Muscle layer of duodenum (tissue), 2 donors: ENCODE data around the gene MEIS1.

ENCODE experiments used
- H3K27ac ChIP-seq: one replicate; pipeline ENCODE4 v1.7.0; 2013; ENCODE audit warnings: mild to moderate bottlenecking, low read length
- H3K27me3 ChIP-seq: one replicate; pipeline ENCODE4 v1.7.0; 2013; ENCODE audit warnings: low read depth, mild to moderate bottlenecking, control low read depth, low read length
- H3K36me3 ChIP-seq, 2 donors: one replicate each; pipeline ENCODE4 v1.7.0; 2013; ENCODE audit warnings: low read length in 2 of 2, control low read depth in 1 of 2, mild to moderate bottlenecking in 1 of 2; ENCODE audit not compliant: insufficient read depth in 2 of 2, control insufficient read depth in 1 of 2
- H3K4me1 ChIP-seq, 2 donors: one replicate each; pipeline ENCODE4 v1.7.0; 2013; ENCODE audit warnings: low read length in 2 of 2, mild to moderate bottlenecking in 2 of 2, control low read depth in 1 of 2, moderate library complexity in 1 of 2; ENCODE audit not compliant: insufficient read depth in 2 of 2, control insufficient read depth in 1 of 2
- H3K4me3 ChIP-seq, 2 donors: one replicate each; pipeline ENCODE4 v1.7.0; 2013; ENCODE audit warnings: low read length in 2 of 2, low read depth in 1 of 2, mild to moderate bottlenecking in 1 of 2
- H3K9me3 ChIP-seq, 2 donors: one replicate each; pipeline ENCODE4 v1.7.0; 2013; ENCODE audit warnings: low read length in 2 of 2, control low read depth in 1 of 2, mild to moderate bottlenecking in 1 of 2; ENCODE audit not compliant: control insufficient read depth in 1 of 2
- donor health status: healthy.

The MEIS1 gene

GRCh38 chr2:66461664-66462500, 27.0 kb downstream of the MEIS1 start:
- H3K27me3 ChIP-seq = no peaks in the 10 kb centered on the region
- H3K27ac ChIP-seq = peak overlapping the region; percentile 16
- no peak overlapping the region for H3K4me3 ChIP-seq
- no peaks in the 10 kb centered on the region for H3K9me3 ChIP-seq
- peaks cover 6 to 9% of the 10 kb centered on the region in 2 donors for H3K36me3 ChIP-seq
- H3K4me1 ChIP-seq = peaks cover 12 to 81% of the 10 kb centered on the region in 2 donors

DNA sequence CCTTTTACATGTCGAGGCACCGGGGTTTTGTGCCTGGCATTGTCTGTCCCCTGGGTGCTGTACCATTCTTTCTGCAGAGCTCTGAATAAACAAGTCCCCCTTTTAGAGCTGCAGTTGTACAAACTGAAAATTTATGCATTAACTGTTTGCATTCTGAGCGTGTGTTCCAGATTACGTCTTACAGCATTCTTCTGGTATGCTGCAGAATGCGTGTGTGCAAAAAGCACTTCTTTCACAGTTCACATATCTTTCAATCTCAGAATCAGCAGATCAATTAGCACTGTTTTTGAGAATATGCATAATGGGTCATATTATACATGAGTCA, 27.5 kb downstream of the MEIS1 start:
- Histone ChIP-seq H3K4me1 (peaks cover 12 to 78% of the 10 kb centered on the region in 2 donors), H3K9me3 (no peaks in the 10 kb centered on the region), H3K27me3 (no peaks in the 10 kb centered on the region), H3K27ac (no peak overlapping the region), H3K4me3 (no peak overlapping the region), H3K36me3 (peaks cover 3 to 6% of the 10 kb centered on the region in 2 donors)

GRCh38 chr2:66463206-66463755, 28.4 kb downstream of the MEIS1 start:
- no peaks in the 10 kb centered on the region for H3K27me3 ChIP-seq
- peaks cover 12 to 78% of the 10 kb centered on the region in 2 donors for H3K4me1 ChIP-seq
- no peak overlapping the region for H3K27ac ChIP-seq
- no peak overlapping the region for H3K4me3 ChIP-seq
- no peaks in the 10 kb centered on the region for H3K9me3 ChIP-seq
- no peaks in the 10 kb centered on the region for H3K36me3 ChIP-seq

DNA sequence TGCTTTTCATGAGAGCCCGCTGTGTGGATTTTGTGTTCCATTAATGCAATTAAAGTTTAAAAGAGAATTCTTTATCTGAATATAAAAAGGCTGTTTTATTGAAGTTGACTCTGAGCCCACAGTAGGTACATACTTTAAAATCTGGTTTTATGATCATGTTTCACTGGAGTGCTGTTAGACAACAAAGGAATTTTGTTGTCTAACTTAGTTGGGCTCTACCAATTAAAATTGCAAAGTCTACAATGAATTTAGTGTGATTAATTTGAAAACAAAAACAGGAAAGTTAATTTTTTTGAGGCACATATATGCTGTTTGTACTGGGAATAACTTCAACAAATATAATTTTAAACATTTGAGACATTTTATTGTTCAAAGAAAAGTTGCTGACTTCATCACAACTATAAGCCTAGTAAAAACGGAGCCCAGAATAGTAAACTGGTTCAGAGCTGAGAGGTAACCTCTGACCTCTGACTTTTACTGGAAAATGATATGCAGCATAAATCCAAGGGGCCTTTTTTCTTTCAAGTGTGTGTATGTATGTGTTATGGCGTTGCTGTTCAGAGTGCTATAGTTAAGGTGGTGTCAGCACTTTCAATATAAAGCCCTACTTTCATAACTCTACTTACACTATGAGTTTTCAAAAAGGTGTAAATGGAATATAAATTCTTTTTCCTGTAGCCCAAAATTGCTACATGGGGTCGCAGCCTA, 30.2 kb downstream of the MEIS1 start:
- Histone ChIP-seq H3K4me1 (peaks cover 15 to 79% of the 10 kb centered on the region in 2 donors), H3K27ac (peak overlapping the region; percentile 17), H3K4me3 (no peak overlapping the region), H3K27me3 (no peaks in the 10 kb centered on the region), H3K9me3 (no peaks in the 10 kb centered on the region), H3K36me3 (no peaks in the 10 kb centered on the region)

- no peak overlapping the region for H3K27ac ChIP-seq
- peaks cover 20 to 76% of the 10 kb centered on the region in 2 donors for H3K4me1 ChIP-seq
- no peaks in the 10 kb centered on the region for H3K27me3 ChIP-seq
- H3K9me3 ChIP-seq = no peaks in the 10 kb centered on the region
- no peak overlapping the region for H3K4me3 ChIP-seq
- no peaks in the 10 kb centered on the region for H3K36me3 ChIP-seq
Measured at GRCh38 chr2:66466433-66466832, 31.5 kb downstream of the MEIS1 start.

DNA sequence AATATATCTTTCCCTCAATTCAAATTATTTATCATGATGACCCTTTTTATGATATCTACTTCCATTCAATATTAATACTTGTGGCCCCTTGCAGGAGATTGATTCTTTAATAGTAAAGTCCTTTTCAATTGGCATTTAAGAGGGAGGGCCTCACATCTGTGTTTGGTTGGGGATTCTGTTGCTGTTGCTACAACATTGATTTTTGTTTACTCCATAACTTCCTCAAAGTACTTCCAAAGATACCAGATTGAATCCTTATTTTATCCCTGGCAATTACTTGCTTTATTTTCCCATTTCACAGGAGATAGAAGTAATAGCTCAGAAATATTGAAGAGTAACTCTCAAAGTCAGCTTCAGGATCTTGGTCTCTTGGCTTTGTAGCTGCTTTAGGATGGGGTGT, 32.8 kb downstream of the MEIS1 start:
- no peaks in the 10 kb centered on the region for H3K27me3 ChIP-seq
- no peaks in the 10 kb centered on the region for H3K36me3 ChIP-seq
- no peak overlapping the region for H3K27ac ChIP-seq
- H3K9me3 ChIP-seq = no peaks in the 10 kb centered on the region
- peak overlapping the region in 1 of 2 donors; percentile 9 for H3K4me3 ChIP-seq
- peaks cover 14 to 71% of the 10 kb centered on the region in 2 donors for H3K4me1 ChIP-seq

- peaks cover 14 to 59% of the 10 kb centered on the region in 2 donors for H3K4me1 ChIP-seq
- no peaks in the 10 kb centered on the region for H3K36me3 ChIP-seq
Measured at GRCh38 chr2:66469214-66469902, 34.4 kb downstream of the MEIS1 start.

GRCh38 chr2:66470199-66470598, 35.3 kb downstream of the MEIS1 start:
- Histone ChIP-seq H3K4me1 (peaks cover 14 to 54% of the 10 kb centered on the region in 2 donors), H3K27me3 (no peaks in the 10 kb centered on the region), H3K36me3 (no peaks in the 10 kb centered on the region), H3K27ac (peak overlapping the region; percentile 6), H3K9me3 (no peaks in the 10 kb centered on the region), H3K4me3 (no peak overlapping the region)

More at GRCh38 chr2:66469214-66469902, 34.4 kb downstream of the MEIS1 start:
- no peak overlapping the region for H3K4me3 ChIP-seq
- H3K27ac ChIP-seq = no peak overlapping the region
- no peaks in the 10 kb centered on the region for H3K27me3 ChIP-seq
- no peaks in the 10 kb centered on the region for H3K9me3 ChIP-seq

- Histone ChIP-seq H3K27ac (no peak overlapping the region), H3K27me3 (no peaks in the 10 kb centered on the region), H3K4me3 (no peak overlapping the region), H3K9me3 (no peaks in the 10 kb centered on the region), H3K36me3 (peaks cover 0 to 4% of the 10 kb centered on the region in 2 donors), H3K4me1 (peaks cover 8 to 60% of the 10 kb centered on the region in 2 donors)
Measured at GRCh38 chr2:66472225-66472843, 37.4 kb downstream of the MEIS1 start.

- Histone ChIP-seq H3K27ac (peak overlapping the region; percentile 14), H3K4me1 (peaks cover 0 to 44% of the 10 kb centered on the region in 2 donors), H3K4me3 (no peak overlapping the region), H3K36me3 (peaks cover 0 to 4% of the 10 kb centered on the region in 2 donors), H3K9me3 (no peaks in the 10 kb centered on the region), H3K27me3 (no peaks in the 10 kb centered on the region)
Measured at GRCh38 chr2:66477135-66477842, 42.4 kb downstream of the MEIS1 start.
